Activated naive CD4-positive, alpha-beta T cell treated with anti-CD3 and anti-CD28 coated beads, Interleukin-2, amount 50 U/mL, for 72 hours (primary cell): ENCODE data around the gene MSRB1. TPM values are rescaled to one million over a fixed set of nuclear protein-coding genes. Genes with fewer than 3 reads are reported as not detected.
A peak's percentile ranks its signal among the peaks of the same experiment; 100 is the strongest.

Experiments used
- ATAC-seq, 2 donors: fragments of 150-1000 bp; cut with Tn5 transposase; 2 replicates each; pipeline ENCODE4 v1.10.0; 2021; ENCODE audit warnings: mild to moderate bottlenecking in 2 of 2, moderate library complexity in 2 of 2
- DNase-seq, 2 donors: peaks; one replicate each; pipeline ENCODE4 v3.0.0; 2021 to 2022; ENCODE audit warnings: low spot score in 2 of 2
- H3K27ac Mint-ChIP-seq, 2 donors: one replicate each; pipeline ENCODE4 v1.8.0; 2022; ENCODE audit warnings: mild to moderate bottlenecking in 2 of 2, mixed read lengths in 2 of 2
- H3K36me3 Mint-ChIP-seq, 2 donors: one replicate each; pipeline ENCODE4 v1.8.0; 2022; ENCODE audit warnings: mixed read lengths in 2 of 2
- H3K9me3 Mint-ChIP-seq, 2 donors: one replicate each; pipeline ENCODE4 v1.8.0; 2022; ENCODE audit warnings: mixed read lengths in 2 of 2
- total RNA-seq, 2 donors: library from RNA; stranded (reverse); gene quantifications; one replicate each; pipeline ENCODE4 v1.2.3, GENCODE V29; 2022

The MSRB1 gene
- total RNA-seq, 2 donors from 2014 or later = 17.3 to 41.7 TPM

GRCh38 chr16:1981398-1981836 lies 38.4 kb upstream of the MSRB1 start, which contains the start of gene NOXO1:
NOXO1 (minus strand) TSS chr16:1981469; CDS start chr16:1981179, 290 bp downstream.
- no peak within 1 kb of the TSS for H3K27ac Mint-ChIP-seq
- no peak for ATAC-seq
- peaks cover 0 to 3% of the 10 kb centered on the region in 2 donors for H3K36me3 Mint-ChIP-seq
- DNase-seq = no peak
- no peaks in the 10 kb centered on the region for H3K9me3 Mint-ChIP-seq

GRCh38 chr16:1980770-1981087 lies 37.7 kb upstream of the MSRB1 start:
- peaks cover 5 to 6% of the 10 kb centered on the region in 2 donors for H3K36me3 Mint-ChIP-seq

DNA sequence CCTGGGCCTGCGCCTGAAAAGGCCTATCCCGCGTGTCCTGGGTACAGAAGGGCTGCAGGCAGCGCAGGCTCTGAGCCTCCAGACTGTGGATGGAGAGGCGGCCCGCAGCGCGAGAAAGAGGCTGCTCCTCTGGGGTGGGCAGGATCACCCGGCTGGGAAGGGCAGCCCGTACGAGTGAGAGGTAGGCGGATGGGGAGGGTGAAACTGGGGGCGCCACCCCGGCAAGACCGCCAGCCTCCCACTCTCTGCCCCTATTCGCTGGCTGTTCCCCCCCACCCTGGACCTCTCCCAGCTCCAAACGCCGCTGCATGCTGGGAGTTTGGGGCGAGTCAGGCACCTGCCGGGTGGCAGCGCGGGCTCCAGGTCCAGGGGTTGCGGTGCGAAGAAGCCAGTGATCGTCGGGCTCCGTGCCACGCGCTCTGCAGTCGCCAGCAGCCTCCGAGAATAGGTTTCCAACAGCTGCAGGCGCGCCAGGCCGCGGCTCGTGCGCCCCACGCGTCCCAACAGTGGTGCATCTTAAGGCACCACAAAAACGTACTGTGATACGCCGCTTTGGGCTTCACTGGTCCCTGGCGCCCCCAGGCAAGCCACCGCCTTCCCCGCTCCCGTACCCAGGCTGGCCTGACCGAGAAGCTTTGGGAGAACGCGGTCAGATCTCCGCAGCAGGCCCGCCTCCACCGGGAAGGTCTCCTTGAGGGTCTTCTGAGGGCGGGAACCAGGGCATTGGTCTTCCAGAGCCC lies 37.2 kb upstream of the MSRB1 start:
- ATAC-seq (no peak), DNase-seq (no peak)
- no peaks in the 10 kb centered on the region for H3K9me3 Mint-ChIP-seq
- no peak overlapping the region for H3K27ac Mint-ChIP-seq
- H3K36me3 Mint-ChIP-seq = peaks cover 7 to 8% of the 10 kb centered on the region in 2 donors

More at GRCh38 chr16:1980770-1981087, 37.7 kb upstream of the MSRB1 start:
- no peak overlapping the region for H3K27ac Mint-ChIP-seq
- no peaks in the 10 kb centered on the region for H3K9me3 Mint-ChIP-seq
- DNase-seq (no peak), ATAC-seq (no peak)

DNA sequence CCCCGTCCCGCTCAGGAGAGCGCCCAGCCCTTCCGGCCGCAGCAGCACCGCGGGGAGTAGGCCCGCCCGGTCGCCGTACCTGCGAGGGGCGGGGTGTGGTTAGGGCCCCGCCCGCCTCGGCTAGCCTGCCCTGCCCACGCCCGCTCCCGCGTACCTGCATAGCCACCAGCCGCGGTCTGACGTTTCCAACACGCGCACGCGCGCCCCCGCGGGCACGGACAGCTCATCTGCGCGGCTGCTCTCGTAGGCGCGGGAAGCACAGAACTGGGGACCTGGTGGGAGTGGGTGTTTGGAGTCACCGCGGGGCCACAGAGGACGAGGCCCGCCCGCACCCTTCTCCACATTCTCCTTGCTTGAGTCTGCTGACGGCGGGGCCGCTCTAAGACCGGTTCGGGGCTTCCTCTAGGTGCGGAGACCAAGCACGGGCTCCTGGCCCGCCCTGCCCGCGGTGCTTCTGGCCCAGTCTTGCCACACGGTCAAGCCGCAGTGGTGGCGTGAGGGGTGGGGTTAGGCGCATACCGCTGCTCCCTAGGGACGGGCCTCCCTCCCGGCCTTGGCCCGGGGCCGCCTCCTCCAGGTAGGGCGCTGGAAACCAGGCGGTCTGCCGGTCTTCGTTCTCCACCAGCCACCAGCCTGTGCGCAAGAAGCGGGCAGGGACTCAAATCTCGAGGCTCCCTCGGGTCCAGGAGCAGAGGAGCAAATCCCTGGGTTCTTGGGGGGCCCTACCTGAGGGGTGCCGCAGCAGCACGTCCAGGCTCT lies 36.5 kb upstream of the MSRB1 start:
- Mint-ChIP-seq H3K27ac (no peak overlapping the region), H3K9me3 (no peaks in the 10 kb centered on the region), H3K36me3 (peaks cover 7 to 13% of the 10 kb centered on the region in 2 donors)
- ATAC-seq = no peak
- no peak for DNase-seq

- peaks cover 7 to 13% of the 10 kb centered on the region in 2 donors for H3K36me3 Mint-ChIP-seq
- no peaks in the 10 kb centered on the region for H3K9me3 Mint-ChIP-seq
- DNase-seq = no peak
- no peak overlapping the region for H3K27ac Mint-ChIP-seq
- ATAC-seq = no peak
Observed at GRCh38 chr16:1978476-1979120, 35.6 kb upstream of the MSRB1 start.

DNA sequence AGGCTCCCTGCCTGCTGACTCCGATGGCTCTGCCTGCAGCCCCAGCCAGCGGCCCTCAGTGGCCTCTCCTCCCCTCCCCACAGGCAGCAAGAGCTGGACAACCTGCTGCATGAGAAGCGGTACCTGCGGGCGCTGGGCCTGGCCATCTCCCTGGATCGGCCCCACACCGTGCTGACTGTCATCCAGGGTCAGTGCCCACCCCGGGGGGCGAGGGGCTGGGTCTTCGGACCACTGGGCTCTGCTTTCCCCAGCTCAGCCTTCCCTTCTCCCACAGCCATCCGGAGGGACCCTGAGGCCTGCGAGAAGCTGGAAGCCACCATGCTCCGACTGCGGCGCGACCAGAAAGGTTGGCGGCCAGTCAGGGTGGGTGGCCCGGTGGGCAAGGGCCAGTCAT lies 34.9 kb upstream of the MSRB1 start:
- DNase-seq (no peak), ATAC-seq (no peak)
- Mint-ChIP-seq H3K9me3 (no peaks in the 10 kb centered on the region), H3K36me3 (peaks cover 7 to 13% of the 10 kb centered on the region in 2 donors), H3K27ac (no peak overlapping the region)

- peaks cover 7 to 17% of the 10 kb centered on the region in 2 donors for H3K36me3 Mint-ChIP-seq
- no peaks in the 10 kb centered on the region for H3K9me3 Mint-ChIP-seq
- H3K27ac Mint-ChIP-seq = no peak overlapping the region
- ATAC-seq (no peak), DNase-seq (no peak)
Observed at GRCh38 chr16:1976951-1977874, 34.2 kb upstream of the MSRB1 start.

DNA sequence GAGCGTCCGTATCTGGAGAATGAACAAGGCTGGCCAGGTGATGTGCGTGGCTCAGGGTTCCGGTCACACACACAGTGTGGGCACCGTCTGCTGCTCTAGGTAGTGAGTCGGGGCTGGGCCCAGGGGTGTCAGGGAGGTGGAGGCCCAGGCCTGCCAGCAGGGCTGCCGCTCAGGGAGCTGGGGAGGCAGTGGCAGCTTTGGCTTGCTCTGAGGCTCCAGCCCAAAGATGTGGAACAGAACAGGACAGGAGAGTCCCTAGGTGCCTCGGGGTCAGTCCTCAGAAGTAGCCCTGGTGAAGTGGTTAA lies 33.2 kb upstream of the MSRB1 start:
- H3K9me3 Mint-ChIP-seq = no peaks in the 10 kb centered on the region
- no peak for DNase-seq
- H3K36me3 Mint-ChIP-seq = peaks cover 17 to 27% of the 10 kb centered on the region in 2 donors
- H3K27ac Mint-ChIP-seq = no peak overlapping the region
- ATAC-seq = no peak

GRCh38 chr16:1975432-1976215 lies 32.6 kb upstream of the MSRB1 start:
- ATAC-seq = no peak
- Mint-ChIP-seq H3K36me3 (peaks cover 21 to 30% of the 10 kb centered on the region in 2 donors), H3K27ac (no peak overlapping the region), H3K9me3 (no peaks in the 10 kb centered on the region)
- no peak for DNase-seq

DNA sequence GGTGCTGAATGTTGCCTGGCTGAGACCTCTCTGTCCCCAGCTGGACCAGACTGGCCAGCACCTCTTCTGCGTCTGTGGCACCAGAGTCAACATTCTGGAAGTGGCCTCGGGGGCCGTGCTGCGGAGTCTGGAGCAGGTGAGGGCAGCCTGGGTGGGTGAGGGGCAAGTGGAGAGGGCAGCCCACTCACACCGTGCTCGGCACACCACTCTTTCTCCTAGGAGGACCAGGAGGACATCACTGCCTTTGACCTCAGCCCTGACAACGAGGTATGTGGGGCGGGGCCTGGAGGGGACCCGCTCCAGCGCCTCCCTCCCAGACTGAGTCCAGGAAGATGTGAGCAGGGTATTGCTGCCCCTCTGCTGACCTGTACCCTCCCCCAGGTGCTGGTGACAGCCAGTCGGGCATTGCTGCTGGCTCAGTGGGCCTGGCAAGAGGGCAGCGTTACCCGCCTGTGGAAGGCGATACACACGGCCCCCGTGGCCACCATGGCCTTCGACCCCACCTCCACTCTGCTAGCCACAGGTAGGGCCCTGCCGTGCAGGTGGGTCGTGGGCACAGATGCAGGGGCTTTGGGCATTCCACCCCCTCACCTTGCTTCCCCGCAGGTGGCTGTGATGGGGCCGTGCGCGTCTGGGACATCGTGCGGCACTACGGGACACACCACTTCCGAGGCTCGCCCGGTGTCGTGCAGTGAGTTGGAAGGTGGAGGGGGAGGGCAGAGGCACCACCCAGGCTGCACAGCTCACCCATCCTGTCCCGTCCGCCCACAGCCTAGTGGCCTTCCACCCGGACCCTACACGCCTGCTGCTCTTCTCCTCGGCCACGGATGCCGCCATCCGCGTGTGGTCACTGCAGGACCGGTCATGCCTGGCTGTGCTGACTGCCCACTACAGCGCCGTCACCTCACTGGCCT lies 31.4 kb upstream of the MSRB1 start:
- Mint-ChIP-seq H3K9me3 (no peaks in the 10 kb centered on the region), H3K36me3 (peaks cover 21 to 30% of the 10 kb centered on the region in 2 donors), H3K27ac (peak overlapping the region in 1 of 2 donors; percentile 29)
- ATAC-seq (no peak), DNase-seq (no peak)

- ATAC-seq (no peak), DNase-seq (no peak)
- H3K36me3 Mint-ChIP-seq = peaks cover 21 to 30% of the 10 kb centered on the region in 2 donors
- H3K27ac Mint-ChIP-seq = no peak overlapping the region
- H3K9me3 Mint-ChIP-seq = no peaks in the 10 kb centered on the region
Observed at GRCh38 chr16:1973461-1974156, 30.6 kb upstream of the MSRB1 start.

GRCh38 chr16:1972490-1972877 lies 29.5 kb upstream of the MSRB1 start:
- Mint-ChIP-seq H3K9me3 (no peaks in the 10 kb centered on the region), H3K36me3 (peaks cover 21 to 30% of the 10 kb centered on the region in 2 donors), H3K27ac (peak overlapping the region; percentile 97 to 98)
- DNase-seq = no peak
- no peak for ATAC-seq

DNA sequence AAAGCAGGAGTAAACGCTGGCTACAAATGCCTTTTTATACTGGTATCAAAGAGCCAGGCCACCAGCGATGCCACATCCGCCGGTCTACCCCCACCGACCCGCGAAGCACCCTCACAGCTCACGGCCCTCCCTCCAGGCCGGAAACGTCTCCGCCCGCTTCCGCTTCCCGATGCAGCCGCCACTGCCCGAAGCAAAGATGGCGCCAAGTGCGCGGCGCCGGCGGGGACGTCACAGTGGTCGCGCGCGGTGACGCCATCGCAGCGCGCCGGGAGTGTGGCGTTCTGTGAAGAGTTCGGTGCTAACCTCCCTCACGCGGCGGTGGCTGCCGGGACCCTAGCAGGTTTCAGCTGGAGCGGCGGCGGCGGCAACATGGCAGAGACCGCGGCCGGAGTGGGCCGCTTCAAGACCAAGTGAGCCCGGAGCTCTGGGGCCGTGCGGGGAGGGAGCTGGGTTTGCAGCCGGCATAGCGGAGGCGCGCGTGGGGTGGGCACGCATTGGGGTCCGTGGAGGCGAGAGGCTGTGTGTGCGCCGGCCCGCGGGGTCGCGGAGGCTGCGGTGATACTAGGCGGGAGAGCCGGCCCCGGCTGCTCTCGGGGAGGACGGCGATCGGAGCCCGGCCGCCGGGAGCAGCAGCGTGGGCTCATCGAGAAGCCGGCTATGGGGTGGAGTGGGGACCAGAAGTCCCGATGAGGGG lies 28.9 kb upstream of the MSRB1 start, which contains the start of gene TBL3:
TBL3 (plus strand) TSS at position 258 of the 694 bp plus-strand sequence; CDS start at position 370, 112 bp downstream.
- Mint-ChIP-seq H3K9me3 (no peaks in the 10 kb centered on the region), H3K27ac (peak within 1 kb of the TSS; percentile 97 to 98), H3K36me3 (peaks cover 21 to 34% of the 10 kb centered on the region in 2 donors)
- ATAC-seq (peak; percentile 96 to 97), DNase-seq (peak; percentile 97)
